ENCODE results near the gene HMGN3. TPM values are rescaled to one million over a fixed set of nuclear protein-coding genes. Genes with fewer than 3 reads are reported as not detected.
"Not testable (repeated sequence)": the region's sequence is repeated elsewhere in the genome, so short reads cannot be mapped to it uniquely, and the experiment has no call there.

The HMGN3 gene
- 101 TPM for polyA plus RNA-seq (ENCODE audit: insufficient read length)

- peak; percentile 95 for DNase-seq
These were observed at the start of gene HMGN3 for GRCh38 chr6:79234150-79235022. TSS of gene HMGN3 (minus strand) at chr6:79234682.

DNA sequence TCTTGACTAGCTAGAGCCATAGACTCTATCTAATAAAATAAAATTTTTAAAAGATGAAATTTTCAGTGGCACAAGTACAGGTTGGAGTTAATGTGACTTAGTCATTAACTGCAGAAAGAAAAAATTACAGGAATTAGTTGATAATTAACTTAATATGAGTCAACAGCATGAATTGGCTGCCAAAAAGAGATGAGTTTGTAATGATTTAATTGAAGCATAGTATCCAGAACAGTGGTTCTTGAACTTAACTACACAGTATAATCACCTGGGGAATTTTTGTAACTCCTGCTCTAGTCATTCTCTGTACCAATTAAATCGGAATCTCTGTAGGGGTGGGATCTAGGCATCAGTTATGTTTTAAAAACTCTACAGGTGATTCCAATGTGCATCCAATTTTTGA is 46.3 kb upstream of the HMGN3 start:
- no peak for DNase-seq

DNA sequence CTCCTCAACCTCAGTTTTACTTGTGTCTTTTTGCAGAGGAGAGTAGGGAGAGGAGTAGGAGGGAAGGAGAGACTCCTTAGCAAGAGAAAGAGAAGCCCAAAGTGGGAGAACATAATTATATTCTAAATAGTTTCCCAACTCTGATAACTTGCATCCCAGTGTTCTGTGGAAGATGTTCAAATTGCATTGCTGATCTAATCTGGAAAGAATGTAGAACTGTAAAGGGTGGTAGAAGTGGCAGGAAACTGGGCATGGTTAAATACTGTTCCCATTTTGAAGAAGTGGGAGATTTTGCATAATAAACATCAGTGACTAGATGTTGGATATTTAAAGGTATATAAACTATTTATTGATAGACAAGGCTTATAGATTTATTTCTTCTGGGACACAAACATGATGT is 42.6 kb upstream of the HMGN3 start:
- no peak for DNase-seq

DNA sequence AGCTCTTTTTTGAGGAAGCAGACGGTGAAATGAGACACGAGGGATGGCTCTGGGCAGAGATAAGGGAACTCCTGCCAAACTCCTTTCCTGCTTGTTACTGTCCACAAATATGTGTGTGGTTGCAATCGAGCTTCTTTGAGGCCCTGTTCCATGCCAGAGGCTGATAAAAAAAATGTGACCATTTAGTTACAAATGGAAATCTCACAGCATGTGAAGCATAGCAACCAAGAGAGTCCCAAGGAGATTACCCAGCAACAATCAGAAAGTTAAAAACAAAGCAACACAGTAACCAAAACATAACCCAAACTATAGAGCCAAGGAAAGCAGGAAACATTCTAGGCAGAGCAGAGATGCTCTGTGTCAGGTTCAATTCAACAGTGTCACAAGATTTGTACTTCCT is 35.4 kb upstream of the HMGN3 start:
- DNase-seq: peak; percentile 43

- DNase-seq: no peak
These were observed 32.6 kb upstream of the HMGN3 start for GRCh38 chr6:79267128-79267527.

GRCh38 chr6:79266051-79266450 is 31.6 kb upstream of the HMGN3 start:
- DNase-seq: no peak

GRCh38 chr6:79263359-79263758 is 28.9 kb upstream of the HMGN3 start:
- no peak for DNase-seq

GRCh38 chr6:79261666-79262065 is 27.2 kb upstream of the HMGN3 start:
- no peak for DNase-seq

DNA sequence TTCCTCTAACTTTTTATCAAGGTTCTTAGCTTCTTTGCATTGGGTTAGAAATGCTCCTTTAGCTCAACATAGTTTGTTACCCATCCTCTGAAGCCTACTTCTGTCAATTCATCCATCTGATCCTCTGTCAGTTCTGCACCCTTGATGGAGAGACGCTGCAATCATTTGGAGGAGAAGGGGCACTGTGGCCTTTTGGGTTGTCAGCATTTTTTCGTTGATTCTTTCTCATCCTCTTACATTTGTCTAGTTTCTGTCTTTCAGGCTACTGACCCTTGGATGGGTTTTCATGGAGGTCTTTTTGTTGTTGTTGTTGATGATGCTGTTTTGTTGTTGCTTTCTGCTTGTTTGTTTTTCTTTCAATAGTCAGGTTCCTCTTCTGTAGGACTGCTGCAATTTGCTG is 26.3 kb upstream of the HMGN3 start:
- DNase-seq: no peak

DNA sequence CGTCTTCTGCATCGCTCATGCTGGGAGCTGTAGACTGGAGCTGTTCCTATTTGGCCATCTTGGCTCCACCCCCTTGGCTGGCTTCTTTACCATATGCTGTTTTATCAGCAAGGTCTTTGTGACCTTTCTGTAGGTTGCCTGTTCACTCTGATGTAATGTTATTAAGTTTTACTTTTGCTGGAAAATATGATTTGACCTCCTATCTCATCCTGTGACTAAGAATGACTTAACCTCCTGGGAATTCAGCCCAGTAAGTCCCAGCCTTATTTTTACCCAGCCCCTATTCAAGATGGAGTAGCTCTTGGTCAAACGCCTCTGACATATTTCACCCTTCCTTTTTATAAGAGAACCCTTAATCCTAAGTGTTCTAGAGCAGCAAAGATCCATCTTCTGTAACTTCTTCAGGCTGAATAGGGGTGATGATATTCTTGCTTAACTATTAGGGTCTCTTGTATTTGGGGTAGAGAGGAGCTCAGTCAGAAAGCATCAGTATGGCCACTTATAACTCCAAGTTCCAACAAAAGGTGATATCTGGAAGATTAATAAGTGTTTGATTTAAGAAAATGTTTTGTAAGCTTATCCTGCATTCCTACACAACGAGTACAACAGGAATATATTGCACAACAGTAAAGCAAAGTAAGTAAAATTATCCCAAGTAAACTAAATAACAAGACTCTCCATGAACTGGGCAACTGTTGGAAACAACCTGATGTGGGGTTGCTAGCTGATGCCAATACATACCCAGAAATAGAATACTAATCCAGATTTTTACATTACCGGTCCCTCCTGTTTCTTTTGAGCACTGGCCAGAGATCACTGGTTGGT is 23.1 kb upstream of the HMGN3 start:
- DNase-seq: no peak

GRCh38 chr6:79256770-79257169 is 22.3 kb upstream of the HMGN3 start:
- not testable (repeated sequence) for DNase-seq

GRCh38 chr6:79255086-79255485 is 20.6 kb upstream of the HMGN3 start:
- not testable (repeated sequence) for DNase-seq

GRCh38 chr6:79250559-79250958 is 16.1 kb upstream of the HMGN3 start:
- no peak for DNase-seq

- DNase-seq: no peak
These were observed 15.6 kb upstream of the HMGN3 start for GRCh38 chr6:79250107-79250514.

DNA sequence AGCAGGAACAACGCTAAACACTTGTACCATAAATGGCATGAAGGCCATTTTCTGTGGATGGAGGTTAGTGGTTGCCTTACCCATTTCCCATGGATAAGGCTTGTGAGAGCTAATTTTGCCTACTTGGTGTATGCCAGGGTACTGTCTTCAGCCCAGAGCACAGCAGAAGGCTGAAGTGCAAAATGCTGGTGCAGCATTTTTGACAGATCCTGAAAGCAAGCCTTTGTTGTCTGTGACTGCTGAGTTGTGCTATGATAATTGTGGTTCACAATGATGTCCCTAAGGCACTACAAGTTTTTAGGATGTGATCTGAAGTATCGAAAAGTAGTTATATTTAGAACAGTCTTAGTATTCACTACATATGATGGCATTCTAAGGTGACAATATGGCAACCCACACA is 14.7 kb upstream of the HMGN3 start:
- no peak for DNase-seq

GRCh38 chr6:79246891-79247290 is 12.4 kb upstream of the HMGN3 start:
- no peak for DNase-seq

DNA sequence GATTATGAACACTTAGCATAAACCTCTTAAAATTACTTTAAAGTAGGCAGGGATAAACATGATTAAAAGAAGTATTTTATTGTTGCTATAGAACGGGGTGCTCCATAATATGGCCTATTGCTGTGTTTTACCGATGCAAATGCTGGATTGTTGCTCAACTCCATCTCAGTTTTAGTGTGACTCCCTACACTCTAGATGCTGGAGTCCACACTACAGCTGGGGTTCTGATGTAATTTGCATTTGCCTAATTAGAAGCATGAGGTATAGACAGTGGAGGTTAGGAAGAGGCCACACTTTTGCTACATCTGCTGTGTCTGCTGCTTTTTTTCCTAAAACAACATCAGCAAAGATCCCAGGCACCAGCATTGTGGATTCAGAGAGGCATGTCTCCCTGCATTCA is 6.7 kb upstream of the HMGN3 start:
- DNase-seq: no peak

DNA sequence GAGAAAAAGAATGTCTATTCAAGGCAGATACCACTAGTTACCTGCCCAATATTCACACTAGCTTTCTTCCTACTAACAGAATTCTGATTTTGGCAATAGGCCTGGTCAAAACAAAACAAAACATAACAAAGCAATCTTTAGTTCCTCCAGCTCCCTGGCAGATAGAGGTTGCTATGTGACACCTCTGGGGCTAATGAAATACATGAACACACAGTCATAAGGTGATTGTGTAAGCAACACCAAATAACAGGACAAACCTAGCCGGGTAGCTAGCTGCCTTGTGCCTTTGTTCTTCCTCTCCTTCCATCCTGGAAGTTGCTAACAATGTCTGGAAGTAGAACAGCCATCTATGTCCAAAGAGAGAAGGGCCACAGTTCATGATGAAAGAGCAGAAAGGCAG is 6.0 kb upstream of the HMGN3 start:
- DNase-seq: no peak

DNA sequence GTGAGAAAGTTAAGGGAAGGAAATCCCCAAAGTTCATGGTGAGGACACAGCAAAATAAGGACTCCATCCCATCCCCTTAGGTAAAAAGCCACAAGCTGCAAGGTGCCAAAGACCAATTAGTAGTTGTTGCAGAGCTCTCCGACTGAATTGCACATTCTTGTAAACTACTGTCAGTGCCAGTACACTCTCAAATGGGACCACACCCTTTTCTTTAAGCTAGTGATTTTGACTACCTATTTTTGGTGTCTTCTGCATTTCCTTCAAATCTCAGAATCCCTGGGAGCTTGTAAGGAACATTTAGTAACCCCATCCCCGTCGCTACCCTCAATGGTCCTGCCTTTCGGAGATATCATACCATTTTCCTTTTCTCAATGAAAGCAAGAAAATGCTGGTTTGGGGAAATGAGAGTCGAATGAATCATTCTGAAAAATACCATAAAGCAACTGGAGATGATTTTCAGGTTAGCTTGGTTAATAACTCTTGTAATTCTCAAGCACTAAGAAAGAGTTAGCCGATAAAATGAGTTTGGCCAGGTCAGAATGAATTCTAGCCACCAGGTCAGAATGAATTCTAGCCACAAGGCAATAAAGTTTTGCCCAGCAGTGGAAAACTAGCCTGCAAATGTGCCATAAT is 5.2 kb upstream of the HMGN3 start:
- no peak for DNase-seq

DNA sequence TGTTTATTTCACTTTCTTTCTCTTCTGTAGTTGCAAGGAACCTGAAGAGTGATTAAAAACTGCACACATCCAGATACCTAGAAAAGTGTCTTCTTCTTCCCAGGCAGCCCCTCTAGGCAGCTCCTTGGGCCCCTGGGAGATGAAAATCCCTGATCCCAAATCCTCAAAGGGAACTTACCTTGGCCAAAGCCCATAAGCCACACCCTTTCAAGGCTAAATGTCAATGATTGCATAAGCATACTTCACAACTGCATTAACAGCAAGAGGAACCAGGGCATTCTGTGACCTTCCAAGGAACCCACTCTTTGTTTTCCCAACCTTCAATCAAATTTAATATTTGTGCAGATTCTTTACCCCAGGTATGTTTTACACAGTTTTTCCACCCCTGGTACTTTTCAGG is 4.4 kb upstream of the HMGN3 start:
- DNase-seq: no peak

DNA sequence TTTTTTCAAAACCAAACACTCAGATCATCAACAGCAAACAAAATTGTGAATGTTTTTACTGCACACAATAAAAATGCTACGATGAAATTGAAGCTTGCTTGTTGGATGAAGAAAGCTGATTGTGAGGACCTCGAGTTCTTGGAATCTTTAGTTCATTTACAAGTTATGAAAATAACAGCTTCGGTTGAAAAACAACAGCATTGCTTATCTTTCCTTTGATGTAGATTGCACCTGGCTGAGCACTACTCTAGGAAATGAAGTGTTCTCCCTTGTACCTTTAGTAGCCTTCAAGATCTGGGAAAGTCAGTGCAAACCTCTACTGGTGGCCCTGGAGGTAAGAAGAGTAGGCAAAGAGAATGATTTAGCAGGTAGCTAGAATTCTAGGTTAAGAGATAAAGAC is 2.2 kb upstream of the HMGN3 start:
- no peak for DNase-seq

- DNase-seq: peak; percentile 84
These were observed 802 bp downstream of the HMGN3 start for GRCh38 chr6:79233611-79234149.

All from hindlimb muscle (tissue), 1 donor.